ENCODE results near the gene KDM4B. TPM values are rescaled to one million over a fixed set of nuclear protein-coding genes. Genes with fewer than 3 reads are reported as not detected.
A peak's percentile ranks its signal among the peaks of the same experiment; 100 is the strongest.

Gene KDM4B
- total and polyA plus RNA-seq, 9 donors: 5.2 to 62.9 (median 46.4) TPM

GRCh38 chr19:5143471-5144411 lies 174.8 kb downstream of the KDM4B start:
- Histone ChIP-seq H3K9me3 (no peaks in the 10 kb centered on the region), H3K27ac (no peak overlapping the region), H3K4me3 (no peak overlapping the region), H3K36me3 (no peaks in the 10 kb centered on the region), H3K27me3 (no peaks in the 10 kb centered on the region), H3K4me1 (ENCODE audit: insufficient read depth) (no peaks in the 10 kb centered on the region)
- peak in 4 of 5 donors; percentile 6 to 24 (median 16) for DNase-seq
- WGBS, 3 donors: 92 to 94% (median 93%) methylated on average over 42 to 51 of the region's 51 CpGs
- no peak for TF ChIP-seq POLR2A (IDR thresholded peaks at IDR 0.05)
- no peak for TF ChIP-seq CTCF (IDR thresholded peaks at IDR 0.05)
- no peak for TF ChIP-seq EP300 (IDR thresholded peaks at IDR 0.05)
- intact Hi-C loops (cut with DNase I): loop anchor here in 1 of 4 donors (10.0 kb wide), 1 partner anchor 89 kb away; no protein-coding TSS in a partner anchor

- WGBS, 3 donors: 92 to 95% (median 94%) methylated on average over 22 to 23 of the region's 23 CpGs
- intact Hi-C loops (cut with DNase I): loop anchor here in 1 of 4 donors (10.0 kb wide), 1 partner anchor 90 kb away; no protein-coding TSS in a partner anchor
- no peak overlapping the region for H3K4me3 ChIP-seq
Observed at GRCh38 chr19:5144545-5145179, 175.7 kb downstream of the KDM4B start.

GRCh38 chr19:5145521-5146511 lies 176.9 kb downstream of the KDM4B start:
- Histone ChIP-seq H3K9me3 (no peaks in the 10 kb centered on the region), H3K27me3 (no peaks in the 10 kb centered on the region), H3K36me3 (no peaks in the 10 kb centered on the region), H3K4me3 (no peak overlapping the region), H3K4me1 (ENCODE audit: insufficient read depth) (peaks cover 2% of the 10 kb centered on the region), H3K27ac (no peak overlapping the region)
- TF ChIP-seq CTCF (IDR thresholded peaks at IDR 0.05) (no peak), POLR2A (IDR thresholded peaks at IDR 0.05) (no peak), EP300 (IDR thresholded peaks at IDR 0.05) (no peak)
- intact Hi-C loops (cut with DNase I): loop anchor here in 1 of 4 donors (10.0 kb wide), 1 partner anchor 91 kb away; no protein-coding TSS in a partner anchor
- peak in 4 of 5 donors; percentile 7 to 24 (median 18) for DNase-seq
- WGBS, 3 donors: 92 to 93% (median 92%) methylated on average over 52 of the region's 52 CpGs

More at GRCh38 chr19:5144545-5145179, 175.7 kb downstream of the KDM4B start:
- Histone ChIP-seq H3K27ac (no peak overlapping the region), H3K9me3 (no peaks in the 10 kb centered on the region), H3K4me1 (ENCODE audit: insufficient read depth) (no peaks in the 10 kb centered on the region), H3K36me3 (no peaks in the 10 kb centered on the region), H3K27me3 (no peaks in the 10 kb centered on the region)
- peak in 3 of 5 donors; percentile 10 to 17 (median 15) for DNase-seq
- TF ChIP-seq POLR2A (IDR thresholded peaks at IDR 0.05): no peak
- no peak for TF ChIP-seq EP300 (IDR thresholded peaks at IDR 0.05)
- no peak for TF ChIP-seq CTCF (IDR thresholded peaks at IDR 0.05)
